ENCODE measurements around the gene RUSC2.
"Not testable (repeated sequence)": the region's sequence is repeated elsewhere in the genome, so short reads cannot be mapped to it uniquely, and the experiment has no call there.

The RUSC2 gene

DNA sequence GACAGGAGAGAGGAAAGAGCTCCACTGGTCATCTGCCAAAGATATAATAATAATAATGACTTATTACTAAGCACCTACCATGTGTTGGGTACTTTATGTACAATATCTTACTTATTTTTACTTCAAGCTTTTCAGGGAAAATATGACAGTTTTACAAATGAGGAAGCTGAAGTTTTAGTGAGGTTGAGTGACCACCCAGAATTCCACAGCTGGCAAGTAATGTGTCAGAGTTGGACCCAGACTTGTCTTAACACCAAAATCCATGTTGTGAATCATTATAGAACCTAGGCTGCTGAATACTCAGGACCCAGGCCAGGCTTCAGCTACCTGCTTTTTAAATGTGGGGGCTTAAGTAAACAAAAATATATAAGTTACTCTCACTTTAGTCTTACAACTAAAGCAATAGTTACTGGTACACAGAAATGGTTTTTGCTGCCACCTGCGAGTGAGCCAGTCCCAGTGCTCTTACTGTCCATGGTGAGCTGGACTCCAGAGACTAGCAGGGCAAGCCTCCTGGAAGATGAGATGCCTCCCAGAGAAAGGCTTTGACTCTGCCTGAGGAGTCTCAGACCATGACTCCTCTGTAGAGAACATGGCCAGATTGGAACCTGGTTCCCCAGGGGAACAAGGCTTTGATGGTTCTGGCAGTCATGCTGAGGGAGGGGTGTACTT is 29.9 kb downstream of the RUSC2 start:
- no peak for DNase-seq (ENCODE audit: low read depth in 2 of 3, low spot score in 1 of 3)

DNA sequence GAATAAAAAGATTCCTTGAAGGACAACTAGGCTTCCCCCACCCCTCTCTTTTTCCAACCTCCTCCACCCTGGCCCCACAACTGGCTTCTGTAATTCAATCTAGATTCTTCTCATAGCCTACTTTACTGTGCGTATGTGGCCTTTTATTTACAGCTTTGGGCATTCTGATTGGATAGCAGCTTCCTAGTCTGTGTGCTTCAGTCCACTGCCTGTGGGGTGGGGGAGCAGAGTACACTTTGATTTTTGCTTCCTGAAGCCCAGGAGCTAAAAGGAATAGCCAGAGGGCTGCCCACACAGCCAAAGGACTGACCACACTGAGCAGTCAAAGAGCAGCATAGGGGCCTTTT is 30.4 kb downstream of the RUSC2 start:
- DNase-seq (ENCODE audit: low read depth in 2 of 3, low spot score in 1 of 3): no peak

DNA sequence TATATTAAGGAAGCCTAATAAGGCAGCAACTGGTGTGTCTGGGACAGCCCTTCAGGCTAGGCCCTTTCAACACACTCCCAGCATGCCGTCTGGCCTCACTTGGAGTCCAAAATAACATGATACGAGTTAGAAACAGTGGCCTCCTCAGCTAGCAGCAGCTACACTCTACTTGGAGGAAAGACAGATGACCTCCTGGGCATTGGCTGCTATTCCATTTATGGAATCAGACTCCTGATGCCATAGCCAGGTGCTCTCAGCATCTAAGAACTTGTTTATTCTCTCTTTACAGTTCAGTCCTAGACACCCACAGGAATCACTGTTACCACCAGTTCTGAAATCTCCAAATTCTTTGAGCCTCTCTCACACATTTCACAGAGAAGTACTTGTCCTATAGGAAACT is 31.8 kb downstream of the RUSC2 start:
- DNase-seq (ENCODE audit: low read depth in 2 of 3, low spot score in 1 of 3): no peak

DNA sequence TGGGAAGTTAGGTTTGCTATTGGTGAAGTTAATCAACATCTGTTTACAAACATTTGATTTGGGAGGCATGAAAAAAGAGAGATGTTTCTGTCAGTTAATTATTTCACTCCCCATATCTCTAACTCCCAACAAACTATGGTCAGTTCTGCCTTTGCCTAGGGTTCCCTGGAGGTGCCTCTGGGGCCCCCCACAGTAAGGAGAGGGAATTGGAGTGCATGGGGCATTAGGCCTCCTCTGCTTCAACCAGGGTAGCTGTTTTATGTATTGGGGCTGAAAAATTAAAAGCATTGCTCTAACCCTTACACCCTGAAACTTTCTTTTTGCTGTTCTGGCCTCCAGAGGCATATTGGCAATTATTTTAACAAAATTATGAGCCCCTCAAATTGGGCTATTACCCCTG is 32.3 kb downstream of the RUSC2 start:
- DNase-seq (ENCODE audit: low read depth in 2 of 3, low spot score in 1 of 3): no peak

DNA sequence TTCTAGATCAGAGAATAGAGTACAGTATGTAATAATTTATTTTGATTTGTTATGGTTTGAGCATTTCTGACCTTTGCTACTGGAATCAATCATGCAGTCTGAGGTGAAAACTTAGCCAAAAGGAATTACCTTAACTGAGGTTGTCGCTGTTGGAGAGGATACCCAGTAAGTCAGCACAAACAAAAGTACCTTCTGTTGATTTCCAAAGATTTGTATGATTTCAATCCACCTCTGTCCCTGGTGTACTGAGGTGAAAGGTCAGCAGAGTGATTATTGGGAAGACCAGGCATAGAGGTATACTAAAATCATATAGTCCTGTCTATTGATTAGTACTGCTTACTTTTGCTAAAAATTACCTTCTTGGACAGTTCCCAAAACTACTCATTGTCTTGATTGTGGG is 32.8 kb downstream of the RUSC2 start:
- no peak for DNase-seq (ENCODE audit: low read depth in 2 of 3, low spot score in 1 of 3)

DNA sequence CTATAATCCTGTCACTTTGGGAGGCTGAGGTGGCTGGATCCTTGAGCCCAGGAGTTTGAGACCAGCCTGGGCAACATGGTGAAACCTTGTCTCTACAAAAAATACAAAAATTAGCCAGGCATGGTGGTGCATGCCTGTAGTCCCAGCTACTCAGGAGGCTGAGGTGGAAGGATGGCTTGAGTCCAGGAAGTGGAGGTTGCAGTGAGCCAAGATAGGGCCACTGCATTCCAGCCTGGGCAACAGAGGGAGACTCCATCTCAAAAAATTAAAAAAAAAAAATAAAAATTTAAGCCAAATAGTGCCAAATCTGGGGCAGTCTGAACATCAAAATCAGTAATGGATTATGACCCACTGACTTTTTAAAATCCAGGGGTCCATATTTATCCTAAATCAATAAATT is 33.6 kb downstream of the RUSC2 start:
- not testable (repeated sequence) for DNase-seq (ENCODE audit: low read depth in 2 of 3, low spot score in 1 of 3)

DNA sequence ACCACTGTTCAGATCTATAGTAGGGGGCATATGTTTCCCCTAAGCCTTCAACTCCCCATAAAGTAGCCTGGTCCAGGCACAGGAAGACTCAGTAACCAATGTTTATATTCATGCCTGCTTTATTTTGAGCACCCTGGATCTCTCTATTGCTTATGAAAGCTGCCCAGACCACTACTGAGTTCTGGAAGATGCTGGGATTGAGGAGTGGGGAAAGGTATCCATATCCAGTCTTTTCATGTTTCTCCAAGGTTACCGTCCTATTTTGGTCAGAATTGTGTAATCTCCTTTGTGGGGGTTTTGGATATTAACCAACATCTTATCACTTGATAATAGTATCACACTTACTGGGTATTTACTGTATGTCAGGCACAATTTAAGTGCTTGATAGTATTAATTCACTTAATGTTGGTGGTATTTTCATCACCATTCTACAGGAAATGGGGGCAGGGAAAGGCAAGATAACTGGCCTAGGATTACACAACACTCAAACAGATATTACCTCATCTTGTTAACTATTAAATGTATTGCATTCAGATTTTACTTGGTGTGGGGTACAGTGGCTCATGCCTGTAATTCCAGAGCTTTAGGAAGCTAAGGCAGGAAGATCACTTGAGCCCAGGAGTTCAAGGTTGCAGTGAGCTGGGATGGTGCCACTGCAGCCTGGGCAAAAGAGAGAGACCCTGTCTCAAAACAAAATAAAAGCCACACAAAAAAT is 36.3 kb downstream of the RUSC2 start:
- no peak for DNase-seq (ENCODE audit: low read depth in 2 of 3, low spot score in 1 of 3)

DNA sequence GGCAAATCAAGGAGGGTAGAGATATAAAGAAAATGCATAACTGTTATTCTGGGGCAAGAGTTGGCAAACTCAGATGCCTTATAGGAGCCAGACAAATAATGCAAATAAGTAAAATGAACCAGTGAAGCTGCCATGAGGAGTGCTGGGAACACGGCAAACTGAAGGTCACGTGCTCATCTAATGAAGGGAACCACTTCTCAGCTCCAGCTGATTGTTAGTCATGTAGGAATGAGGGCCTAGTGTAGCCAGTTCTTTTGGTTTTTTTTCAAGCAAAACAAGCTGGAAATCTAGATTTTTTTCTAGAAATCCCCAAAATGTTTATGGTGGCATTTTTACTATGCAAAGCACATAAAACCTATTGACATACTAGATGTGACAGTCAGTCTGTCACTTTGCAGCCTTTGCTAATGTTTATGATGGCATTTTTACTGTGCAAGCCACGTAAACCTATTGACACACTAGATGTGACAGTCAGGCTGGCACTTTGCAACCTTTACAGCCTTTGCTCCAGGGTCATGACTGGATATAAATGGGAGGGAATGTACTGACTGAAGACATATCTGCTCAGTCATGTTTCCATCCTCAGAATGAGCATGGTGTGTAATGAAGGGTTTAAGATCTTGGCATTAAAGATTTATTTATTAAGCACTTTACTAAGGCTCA is 39.4 kb downstream of the RUSC2 start:
- DNase-seq (ENCODE audit: low read depth in 2 of 3, low spot score in 1 of 3): no peak

DNA sequence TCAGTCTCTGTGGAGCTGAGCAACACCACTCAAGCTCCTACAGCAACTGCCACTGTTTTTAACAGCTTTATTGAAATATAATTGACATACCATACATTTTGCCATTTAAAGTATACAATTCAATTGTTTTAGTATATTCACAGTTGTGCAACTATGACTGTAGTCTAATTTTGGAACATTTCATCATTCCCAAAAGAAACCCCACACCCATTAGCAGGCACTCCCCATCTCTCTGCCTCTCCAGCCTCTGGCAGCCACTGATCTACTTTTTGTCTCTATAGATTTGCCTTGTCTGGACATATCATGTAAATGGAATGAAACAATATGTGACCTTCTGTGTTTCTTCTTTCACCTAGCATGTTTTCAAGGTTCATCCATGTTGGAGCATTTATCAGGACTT is 43.5 kb downstream of the RUSC2 start:
- no peak for DNase-seq (ENCODE audit: low read depth in 2 of 3, low spot score in 1 of 3)

DNA sequence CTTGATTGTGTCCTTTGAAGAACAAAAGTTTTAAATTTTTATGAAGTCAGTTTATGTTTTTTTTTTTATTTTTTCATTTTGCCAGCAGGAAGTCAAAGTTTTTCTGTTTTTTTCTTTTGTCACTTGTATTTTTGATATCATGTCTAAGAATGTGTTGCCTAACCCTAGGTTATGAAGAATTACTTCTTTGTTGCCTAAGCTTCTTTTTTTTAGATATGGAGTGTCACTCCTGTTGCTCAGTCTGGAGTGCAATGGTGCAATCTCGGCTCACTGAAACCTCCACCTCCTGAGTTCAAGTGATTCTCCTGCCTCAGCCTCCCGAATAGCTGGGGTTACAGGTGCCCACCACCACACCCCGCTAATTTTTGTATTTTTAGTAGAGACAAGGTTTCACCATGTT is 45.0 kb downstream of the RUSC2 start:
- not testable (repeated sequence) for DNase-seq (ENCODE audit: low read depth in 2 of 3, low spot score in 1 of 3)

DNA sequence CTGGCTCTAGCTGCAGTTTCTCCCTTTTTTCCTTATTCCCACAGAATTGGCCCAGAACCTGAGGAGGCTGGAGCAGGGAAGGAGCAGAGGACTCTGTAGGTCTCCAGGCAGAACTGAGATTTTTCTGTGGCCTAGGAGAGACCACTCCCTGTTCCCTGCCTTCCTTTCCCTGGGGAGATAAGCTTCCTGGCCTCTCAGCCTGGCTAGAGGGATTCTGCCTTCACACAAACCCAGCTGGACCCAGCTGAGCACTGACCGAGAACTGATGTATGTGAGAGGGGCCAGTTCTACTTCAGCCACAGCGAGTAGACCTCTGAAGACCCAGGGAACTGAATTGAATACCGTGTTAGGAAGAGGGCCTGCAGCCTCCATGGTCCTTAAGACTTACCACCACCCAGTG is 48.0 kb downstream of the RUSC2 start:
- DNase-seq (ENCODE audit: low read depth in 2 of 3, low spot score in 1 of 3): no peak

DNA sequence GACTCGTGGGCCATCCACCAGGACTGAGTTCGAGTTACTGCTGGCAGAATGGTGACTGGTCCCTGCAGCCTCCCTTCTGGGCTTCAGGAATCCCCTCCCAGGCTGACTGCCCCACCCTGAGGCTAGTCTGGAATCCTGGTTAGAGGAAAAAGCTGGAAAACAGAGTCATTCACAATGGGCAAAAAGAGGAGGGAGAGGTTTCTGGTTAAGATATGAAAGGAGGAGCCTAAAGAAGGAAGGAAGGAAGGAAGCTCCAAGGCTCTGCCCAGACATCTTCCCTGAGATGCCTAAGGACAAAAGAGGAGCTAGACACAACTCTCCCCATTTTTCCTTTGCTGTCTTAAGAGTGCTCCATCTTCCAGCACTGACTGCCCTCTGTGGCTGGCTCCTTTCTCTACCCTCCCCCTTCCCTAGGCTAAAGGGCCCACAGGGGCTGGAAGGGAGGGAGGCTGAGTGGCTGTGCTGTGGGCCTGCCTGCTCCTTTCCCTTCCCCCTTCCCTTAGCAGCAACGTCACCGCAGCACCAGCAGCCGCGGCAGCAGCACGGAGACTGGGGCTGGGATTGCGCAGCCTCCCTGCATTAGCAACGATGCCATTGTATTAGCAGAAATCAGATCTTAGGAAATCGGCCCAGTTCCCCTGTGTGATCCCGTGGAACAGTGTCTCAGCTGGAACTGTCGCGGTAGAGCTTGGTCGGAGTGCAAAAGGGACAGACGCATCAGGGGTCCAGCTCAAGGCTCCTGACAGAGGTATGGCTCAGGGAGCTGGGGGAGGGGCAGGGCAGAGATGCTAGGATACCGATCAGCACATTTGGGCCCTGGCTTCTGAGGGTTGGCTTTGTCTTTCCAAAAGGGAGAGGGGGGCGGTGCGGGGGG is 48.7 kb downstream of the RUSC2 start:
- no peak for DNase-seq (ENCODE audit: low read depth in 2 of 3, low spot score in 1 of 3)

Measured in stimulated activated CD4-positive, alpha-beta T cell treated with anti-CD3 and anti-CD28 coated beads, Interleukin-12 subunit alpha, Interleukin-12 subunit beta, amount 100 ng/mL, for 48 hours (primary cell).